Right lobe of liver (tissue), 6 donors: ENCODE measurements around the gene ASGR1. TPM values are rescaled to one million over a fixed set of nuclear protein-coding genes. Genes with fewer than 3 reads are reported as not detected.

Experiments
- ATAC-seq, 4 donors: fragments of 200-7000 bp; cut with Tn5 transposase; one replicate each; pipeline ENCODE4 v1.9.1; 2020; ENCODE audit warnings: mild to moderate bottlenecking in 4 of 4, moderate library complexity in 4 of 4
- DNase-seq, 3 donors: peaks; one replicate each; pipeline ENCODE4 v3.0.0-alpha.2; 2020
- H3K27ac ChIP-seq, 3 donors: fragments of 200-600 bp; one replicate each; pipeline ENCODE4 v1.8.0; 2022
- H3K27me3 ChIP-seq, 2 donors: fragments of 200-600 bp; one replicate each; pipeline ENCODE4 v1.8.0; 2022
- H3K36me3 ChIP-seq, 4 donors: fragments of 200-600 bp; sonication (generic) in 1 of 4; one replicate each; pipeline versions ENCODE4 v1.5.1 to v1.8.0; 2017 to 2022; ENCODE audit warnings: control low read depth in 1 of 4
- H3K4me1 ChIP-seq, 4 donors: fragments of 200-600 bp; sonication (generic) in 1 of 4; one replicate each; pipeline versions ENCODE4 v1.5.1 to v1.8.0; 2017 to 2022; ENCODE audit warnings: control low read depth in 1 of 4
- H3K4me3 ChIP-seq, 3 donors: fragments of 200-600 bp; one replicate each; pipeline ENCODE4 v1.8.0; 2022
- H3K9me3 ChIP-seq, 4 donors: fragments of 200-600 bp; sonication (generic) in 1 of 4; one replicate each; pipeline versions ENCODE4 v1.5.1 to v1.8.0; 2017 to 2022; ENCODE audit warnings: control low read depth in 1 of 4
- POLR2A ChIP-seq: fragments of 450-650 bp; IDR thresholded peaks from one replicate; pipeline ENCODE4 v1.6.1; 2017; ENCODE audit warnings: antibody characterized with exemption, mild to moderate bottlenecking
- WGBS: methylation state at CpG from one replicate; pipeline ENCODE4 v1.1.6; 2018; ENCODE audit warnings: low coverage, low lambda C conversion rate; ENCODE audit not compliant: insufficient coverage; ENCODE audit errors: missing lambda C conversion rate; 5-methylcytosine and 5-hydroxymethylcytosine counted together
- intact Hi-C, 2 donors: fragments of 100-400 bp; cut with DNase I; formaldehyde crosslinking; loops; one replicate each; pipeline versions ENCODE4 v1.11.2 to v1.14.1; 2022
- total RNA-seq, 6 experiments: library from RNA; depleted of rRNA in 2 of 6; stranded (reverse); fragments of >200 nt in 2 of 6; fragmentation: NEBNext Ultra II Directional in 3 of 6; extraction: Animal tissue kit (Norgen Biotek cat#: 25700) in 3 of 6; gene quantifications; one replicate each; pipeline versions ENCODE4 v1.1.0 to v1.2.4, GENCODE V29; 2016 to 2023
- TF ChIP-seq, protein P1 (sequence below), 4 donors: fragments of 200-600 bp in 3 of 4; fragments of 450-650 bp in 1 of 4; IDR thresholded peaks; one replicate each; pipeline versions ENCODE4 v1.5.1 to v1.8.0; 2016 to 2022; ENCODE audit warnings: antibody characterized with exemption in 4 of 4, mild to moderate bottlenecking in 2 of 4
- donor health status: DM: no; HTN: yes; CAD: no.
- donor health status: DM: no; HTN: no; CAD: no.
- donor health status: DM: no; HTN: no; CAD: no.
- donor health status: DM: no; HTN: yes; CAD: no.
- donor health status: DM: no; HTN: yes; CAD: no.

The ASGR1 gene
- total RNA-seq, 6 experiments from 2014 or later: 399 to 624 (median 417) TPM

DNA sequence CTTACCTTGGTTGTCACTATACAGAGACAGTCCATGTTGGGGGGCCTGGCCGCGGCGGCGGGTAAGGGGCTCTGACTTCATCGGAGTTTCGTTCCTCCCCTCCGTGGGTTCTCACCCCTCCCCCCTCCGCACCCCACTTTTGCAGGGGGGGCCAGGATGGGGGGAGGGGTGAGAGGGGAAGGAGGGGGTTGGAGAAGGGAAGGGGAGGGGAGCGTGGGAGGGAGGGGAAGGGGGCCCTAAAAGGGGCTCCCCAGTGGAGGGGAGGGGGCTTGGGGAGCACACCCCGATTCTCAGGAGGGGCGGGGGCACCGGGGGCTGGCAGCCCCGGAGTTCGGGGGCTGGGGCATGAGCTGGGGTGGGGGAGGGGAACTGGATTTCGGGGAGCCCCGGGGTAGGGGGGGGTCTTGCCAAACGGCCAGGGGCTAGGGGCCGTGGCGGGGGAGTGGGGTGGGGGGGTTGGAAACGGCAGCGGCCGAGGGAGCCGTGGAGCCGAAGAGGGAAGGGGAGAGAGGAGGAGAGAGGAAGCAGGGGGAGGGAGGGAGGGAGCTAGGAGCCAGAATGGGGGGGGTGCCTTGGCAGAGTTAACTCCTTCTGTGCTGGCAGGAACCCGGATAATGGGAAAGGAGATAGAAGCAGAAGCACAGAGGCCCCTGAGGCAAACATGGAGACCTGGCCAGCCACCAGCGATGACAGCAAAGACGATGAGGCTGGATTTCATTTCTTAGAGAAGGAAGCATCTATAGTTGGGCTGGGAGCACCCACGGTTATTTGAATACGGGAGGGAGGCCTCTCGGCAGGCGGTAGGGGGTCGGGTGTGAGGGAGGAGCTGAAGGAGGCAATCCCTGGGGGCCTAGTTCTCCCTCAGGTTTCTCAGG lies 38.2 kb upstream of the ASGR1 start:
- ATAC-seq: no peak
- Histone ChIP-seq H3K4me1 (peaks cover 2 to 35% (median 10%) of the 10 kb centered on the region in 4 donors), H3K4me3 (peak overlapping the region in 2 of 3 donors; percentile 20 to 21), H3K27me3 (no peaks in the 10 kb centered on the region), H3K36me3 (peaks cover 0 to 13% (median 3%) of the 10 kb centered on the region in 4 donors), H3K27ac (peak overlapping the region in 1 of 3 donors; percentile 51), H3K9me3 (no peaks in the 10 kb centered on the region)
- 2% methylated on average over 31 of the region's 32 CpGs for WGBS
- TF ChIP-seq, protein P1, sequence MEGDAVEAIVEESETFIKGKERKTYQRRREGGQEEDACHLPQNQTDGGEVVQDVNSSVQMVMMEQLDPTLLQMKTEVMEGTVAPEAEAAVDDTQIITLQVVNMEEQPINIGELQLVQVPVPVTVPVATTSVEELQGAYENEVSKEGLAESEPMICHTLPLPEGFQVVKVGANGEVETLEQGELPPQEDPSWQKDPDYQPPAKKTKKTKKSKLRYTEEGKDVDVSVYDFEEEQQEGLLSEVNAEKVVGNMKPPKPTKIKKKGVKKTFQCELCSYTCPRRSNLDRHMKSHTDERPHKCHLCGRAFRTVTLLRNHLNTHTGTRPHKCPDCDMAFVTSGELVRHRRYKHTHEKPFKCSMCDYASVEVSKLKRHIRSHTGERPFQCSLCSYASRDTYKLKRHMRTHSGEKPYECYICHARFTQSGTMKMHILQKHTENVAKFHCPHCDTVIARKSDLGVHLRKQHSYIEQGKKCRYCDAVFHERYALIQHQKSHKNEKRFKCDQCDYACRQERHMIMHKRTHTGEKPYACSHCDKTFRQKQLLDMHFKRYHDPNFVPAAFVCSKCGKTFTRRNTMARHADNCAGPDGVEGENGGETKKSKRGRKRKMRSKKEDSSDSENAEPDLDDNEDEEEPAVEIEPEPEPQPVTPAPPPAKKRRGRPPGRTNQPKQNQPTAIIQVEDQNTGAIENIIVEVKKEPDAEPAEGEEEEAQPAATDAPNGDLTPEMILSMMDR (IDR thresholded peaks at IDR 0.05): no peak
- TF ChIP-seq POLR2A: no peak
- peak in 1 of 3 donors; percentile 34 for DNase-seq
- intact Hi-C loops: no loop called here

DNA sequence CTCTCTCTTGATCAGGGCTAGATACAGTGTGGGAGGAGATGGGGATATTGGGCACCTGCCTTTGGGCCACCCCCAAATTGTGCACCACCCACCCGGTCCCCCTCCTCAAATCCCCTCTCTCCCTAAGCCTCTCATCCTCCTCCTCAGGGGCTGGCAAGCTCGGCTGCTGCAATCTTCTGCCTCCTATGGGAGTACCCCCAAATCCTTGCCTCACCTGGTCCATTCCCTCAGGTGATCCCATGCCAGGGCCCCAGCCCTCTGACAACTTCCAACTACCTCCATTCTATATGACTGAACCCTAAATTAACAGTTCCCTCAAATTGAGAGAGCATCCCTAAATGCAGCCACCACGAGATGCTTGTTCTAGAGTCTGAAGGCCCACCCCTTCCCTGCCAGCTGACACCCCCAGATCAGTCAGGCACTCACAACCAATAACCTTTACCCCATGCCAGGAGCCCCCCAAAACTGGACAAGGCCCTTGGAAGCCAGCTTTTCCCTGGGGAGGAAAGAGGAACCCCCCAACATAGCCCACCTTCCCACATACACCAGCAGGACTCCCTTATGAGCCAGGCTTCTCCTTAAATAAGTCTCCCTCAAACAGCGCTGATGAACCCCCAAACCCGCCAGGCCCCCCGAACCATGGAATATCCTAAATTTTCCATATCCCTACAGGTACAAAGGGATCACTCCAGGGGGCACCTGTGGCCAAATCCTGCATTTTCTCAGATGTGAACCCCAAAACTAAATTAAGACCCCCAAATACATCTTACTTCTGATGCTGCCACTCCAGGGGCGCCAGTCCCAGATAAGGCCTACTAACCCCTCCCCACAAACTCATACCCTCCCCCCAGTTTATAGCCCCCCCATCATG lies 37.3 kb upstream of the ASGR1 start:
- Histone ChIP-seq H3K4me3 (peak overlapping the region in 2 of 3 donors; percentile 20 to 21), H3K36me3 (peaks cover 0 to 4% (median 0%) of the 10 kb centered on the region in 4 donors), H3K4me1 (peaks cover 2 to 26% (median 9%) of the 10 kb centered on the region in 4 donors), H3K9me3 (no peaks in the 10 kb centered on the region), H3K27me3 (no peaks in the 10 kb centered on the region), H3K27ac (no peak overlapping the region)
- ATAC-seq: no peak
- 28% methylated on average over 7 of the region's 7 CpGs for WGBS
- TF ChIP-seq, protein P1 (IDR thresholded peaks at IDR 0.05): no peak
- TF ChIP-seq POLR2A: no peak
- intact Hi-C loops: no loop called here
- no peak for DNase-seq

DNA sequence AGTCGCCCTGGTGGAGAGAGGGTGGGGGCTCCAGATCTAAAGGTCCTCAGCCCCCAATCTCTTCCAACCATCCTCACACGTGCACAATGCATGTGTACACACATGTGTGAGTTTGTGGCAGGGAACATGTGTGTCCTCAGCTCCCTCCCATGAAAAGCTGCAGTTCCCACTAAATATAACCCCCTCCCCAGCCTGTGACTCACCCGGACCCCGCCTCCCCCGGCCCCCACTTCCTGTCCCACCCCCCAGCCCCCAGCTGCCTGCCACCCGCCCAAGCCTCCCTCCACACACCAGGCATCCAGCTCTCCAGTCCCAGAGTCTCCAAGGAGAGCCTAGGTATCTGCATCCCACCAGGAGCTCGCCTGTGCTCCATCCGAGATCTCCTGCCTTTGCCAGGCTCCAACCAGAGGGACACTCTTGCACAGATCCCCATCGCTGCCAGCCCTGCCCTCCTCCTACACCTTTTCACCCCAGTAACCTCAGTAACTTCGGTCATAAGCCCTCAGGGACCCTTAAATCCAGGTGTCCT lies 36.5 kb upstream of the ASGR1 start:
- DNase-seq (no peak), ATAC-seq (no peak)
- WGBS: 33% methylated on average over 6 of the region's 10 CpGs
- Histone ChIP-seq H3K27ac (no peak overlapping the region), H3K27me3 (no peaks in the 10 kb centered on the region), H3K36me3 (no peaks in the 10 kb centered on the region), H3K9me3 (no peaks in the 10 kb centered on the region), H3K4me1 (peaks cover 0 to 18% (median 5%) of the 10 kb centered on the region in 4 donors), H3K4me3 (no peak overlapping the region)
- TF ChIP-seq, protein P1 (IDR thresholded peaks at IDR 0.05): no peak
- TF ChIP-seq POLR2A: no peak
- intact Hi-C loops: no loop called here

DNA sequence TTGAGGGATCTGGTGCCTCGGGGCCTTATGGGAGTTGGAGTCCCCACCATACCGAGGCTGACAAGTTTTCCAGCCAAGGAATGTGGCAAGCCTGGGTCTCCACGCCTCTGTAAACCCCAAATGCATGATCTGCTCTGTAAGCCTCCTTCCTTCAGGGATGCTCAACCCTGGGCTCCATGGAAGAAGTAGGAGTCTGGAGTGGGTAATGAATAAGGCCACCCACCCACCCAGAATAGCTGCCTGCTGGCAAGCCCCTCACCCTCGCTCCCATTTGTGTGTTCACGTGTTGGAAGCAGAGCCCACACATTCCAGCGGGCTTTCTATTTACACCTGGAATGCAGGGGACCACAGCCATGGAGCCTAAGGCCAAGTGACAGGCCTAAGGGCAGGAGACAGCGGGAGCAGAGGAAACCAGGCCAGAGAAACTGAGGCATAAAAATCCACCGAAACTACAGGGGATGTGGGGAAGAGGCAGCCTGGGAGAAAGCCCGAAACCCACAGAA lies 36.0 kb upstream of the ASGR1 start:
- intact Hi-C loops: no loop called here
- H3K4me3 ChIP-seq: peak overlapping the region in 1 of 3 donors; percentile 37
- H3K27me3 ChIP-seq: no peaks in the 10 kb centered on the region
- no peak for DNase-seq
- ATAC-seq: no peak
- TF ChIP-seq POLR2A: no peak
- peaks cover 0 to 16% (median 5%) of the 10 kb centered on the region in 4 donors for H3K4me1 ChIP-seq
- no peaks in the 10 kb centered on the region for H3K9me3 ChIP-seq
- H3K27ac ChIP-seq: no peak overlapping the region
- WGBS: 18% methylated on average over 7 of the region's 9 CpGs
- H3K36me3 ChIP-seq: no peaks in the 10 kb centered on the region
